Measurements from ENCODE around the gene SEMA3B.
"Not testable (repeated sequence)": the region's sequence is repeated elsewhere in the genome, so short reads cannot be mapped to it uniquely, and the experiment has no call there.

Gene SEMA3B

DNA sequence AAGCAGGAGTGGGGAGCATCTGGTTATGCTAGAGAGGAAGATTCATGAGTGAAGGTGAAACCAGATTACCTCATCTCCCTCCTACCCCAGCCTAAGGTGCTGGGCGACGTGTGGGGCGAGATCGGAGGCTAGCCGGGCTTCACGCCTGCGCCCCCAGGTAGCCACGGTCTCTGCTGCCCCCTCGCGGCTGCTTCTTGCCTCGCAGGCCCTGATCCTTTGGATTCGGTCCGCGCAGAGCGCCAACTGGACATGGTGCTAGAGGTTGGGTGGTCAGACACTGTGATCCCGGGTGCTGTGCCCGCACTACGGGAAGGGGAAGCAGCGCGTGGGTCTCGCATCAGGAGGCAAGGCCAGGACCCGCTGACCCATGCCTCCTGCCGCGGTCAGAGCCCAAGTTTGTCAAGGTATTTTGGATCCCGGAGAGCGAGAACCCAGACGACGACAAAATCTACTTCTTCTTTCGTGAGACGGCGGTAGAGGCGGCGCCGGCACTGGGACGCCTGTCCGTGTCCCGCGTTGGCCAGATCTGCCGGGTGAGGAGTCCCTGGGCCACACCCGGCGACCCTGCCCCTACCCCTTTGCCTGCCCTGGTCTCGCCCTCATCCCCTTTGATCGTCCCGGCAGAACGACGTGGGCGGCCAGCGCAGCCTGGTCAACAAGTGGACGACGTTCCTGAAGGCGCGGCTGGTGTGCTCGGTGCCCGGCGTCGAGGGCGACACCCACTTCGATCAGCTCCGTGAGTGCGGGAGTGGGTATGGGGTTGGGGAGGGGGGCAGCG, 4.2 kb downstream of the SEMA3B start:
- DNase-seq (ENCODE audit: low read depth) = peak; percentile 47

GRCh38 chr3:50273689-50274065, 4.7 kb downstream of the SEMA3B start:
- DNase-seq (ENCODE audit: low read depth) = no peak

GRCh38 chr3:50274371-50275104, 5.6 kb downstream of the SEMA3B start:
- DNase-seq (ENCODE audit: low read depth) = peak; percentile 48

- no peak for DNase-seq (ENCODE audit: low read depth)
Observed at GRCh38 chr3:50275141-50275995, 6.4 kb downstream of the SEMA3B start.

GRCh38 chr3:50275996-50276761, 7.2 kb downstream of the SEMA3B start:
- DNase-seq (ENCODE audit: low read depth) = no peak

- DNase-seq (ENCODE audit: low read depth) = no peak
Observed at GRCh38 chr3:50276762-50277101, 7.8 kb downstream of the SEMA3B start.

GRCh38 chr3:50278123-50278879, 9.4 kb downstream of the SEMA3B start:
- DNase-seq (ENCODE audit: low read depth) = no peak

DNA sequence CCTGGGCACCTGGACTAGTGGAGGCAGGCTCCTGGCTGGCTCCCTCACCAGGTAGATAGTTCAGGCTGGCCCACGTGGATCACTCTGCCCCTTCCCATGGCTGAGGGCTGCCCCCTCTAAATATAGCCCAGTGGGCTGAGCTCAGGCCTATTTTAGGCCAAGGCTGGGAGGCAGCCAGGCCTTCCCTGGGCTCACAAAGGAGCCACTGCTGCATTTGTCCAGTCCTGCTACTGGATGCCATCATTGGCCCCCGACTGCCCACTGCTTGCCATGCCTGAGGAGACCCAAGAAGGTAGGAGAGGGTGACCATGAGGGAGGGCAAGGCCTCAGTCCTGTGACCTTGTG, 9.9 kb downstream of the SEMA3B start, which contains the start of gene LSMEM2:
Gene LSMEM2, plus strand, starts transcription at position 208 of the 345 bp plus-strand sequence. Its CDS starts 27 bp downstream, at position 235.
- DNase-seq (ENCODE audit: low read depth) = no peak

DNA sequence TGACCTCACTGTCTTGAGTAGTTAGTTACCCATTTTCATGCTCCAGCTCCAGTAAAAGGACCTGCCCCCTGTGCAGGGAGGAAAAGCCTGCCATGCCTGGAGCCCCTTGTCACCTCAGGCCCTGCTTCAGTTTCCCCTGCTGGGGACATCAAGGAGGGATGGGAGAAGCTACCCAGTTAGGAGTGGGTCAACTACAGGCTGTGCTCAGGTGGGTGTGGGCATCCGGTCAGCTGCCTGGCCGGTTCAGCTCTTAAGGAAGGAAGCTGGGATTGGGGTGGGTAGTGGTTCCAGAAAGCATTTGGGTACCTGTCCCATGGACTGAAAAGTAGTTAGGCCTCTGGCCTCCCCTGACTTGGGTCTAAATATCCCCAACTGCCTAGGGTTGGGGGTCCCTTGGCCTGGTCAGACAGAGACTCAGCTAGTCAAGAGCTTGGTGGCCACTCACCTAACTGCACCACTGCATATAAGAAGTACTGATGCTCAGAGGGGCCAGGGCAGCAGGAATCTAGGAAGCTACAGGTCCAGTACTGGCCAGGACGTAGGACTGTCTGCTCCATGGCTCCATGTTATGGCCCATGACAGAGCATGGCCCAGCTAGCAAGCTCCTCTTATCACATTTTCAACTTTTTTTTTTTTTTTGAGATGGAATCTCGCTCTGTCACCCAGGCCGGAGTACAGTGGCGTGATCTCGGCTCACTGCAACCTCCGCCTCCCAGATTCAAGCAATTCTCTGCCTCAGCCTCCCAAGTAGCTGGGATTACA, 10.5 kb downstream of the SEMA3B start:
- no peak for DNase-seq (ENCODE audit: low read depth)

DNA sequence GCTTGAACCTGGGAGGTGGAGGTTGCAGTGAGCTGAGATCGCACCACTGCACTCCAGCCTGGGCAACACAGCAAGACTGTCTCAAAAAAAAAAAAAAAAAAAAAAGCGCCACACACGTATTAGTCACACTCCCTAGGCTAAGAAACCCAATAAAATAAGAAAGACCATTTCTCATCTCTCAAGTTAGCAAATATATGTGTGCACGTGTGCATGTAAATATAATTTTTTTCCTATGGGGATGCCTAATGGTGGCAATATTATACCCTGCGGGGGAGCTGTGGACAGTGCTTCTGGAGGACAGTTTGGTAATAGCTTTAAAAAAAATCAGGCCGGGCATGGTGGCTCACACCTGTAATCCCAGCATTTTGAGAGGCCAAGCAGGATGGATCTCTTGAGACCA, 15.2 kb downstream of the SEMA3B start:
- not testable (repeated sequence) for DNase-seq (ENCODE audit: low read depth)

DNA sequence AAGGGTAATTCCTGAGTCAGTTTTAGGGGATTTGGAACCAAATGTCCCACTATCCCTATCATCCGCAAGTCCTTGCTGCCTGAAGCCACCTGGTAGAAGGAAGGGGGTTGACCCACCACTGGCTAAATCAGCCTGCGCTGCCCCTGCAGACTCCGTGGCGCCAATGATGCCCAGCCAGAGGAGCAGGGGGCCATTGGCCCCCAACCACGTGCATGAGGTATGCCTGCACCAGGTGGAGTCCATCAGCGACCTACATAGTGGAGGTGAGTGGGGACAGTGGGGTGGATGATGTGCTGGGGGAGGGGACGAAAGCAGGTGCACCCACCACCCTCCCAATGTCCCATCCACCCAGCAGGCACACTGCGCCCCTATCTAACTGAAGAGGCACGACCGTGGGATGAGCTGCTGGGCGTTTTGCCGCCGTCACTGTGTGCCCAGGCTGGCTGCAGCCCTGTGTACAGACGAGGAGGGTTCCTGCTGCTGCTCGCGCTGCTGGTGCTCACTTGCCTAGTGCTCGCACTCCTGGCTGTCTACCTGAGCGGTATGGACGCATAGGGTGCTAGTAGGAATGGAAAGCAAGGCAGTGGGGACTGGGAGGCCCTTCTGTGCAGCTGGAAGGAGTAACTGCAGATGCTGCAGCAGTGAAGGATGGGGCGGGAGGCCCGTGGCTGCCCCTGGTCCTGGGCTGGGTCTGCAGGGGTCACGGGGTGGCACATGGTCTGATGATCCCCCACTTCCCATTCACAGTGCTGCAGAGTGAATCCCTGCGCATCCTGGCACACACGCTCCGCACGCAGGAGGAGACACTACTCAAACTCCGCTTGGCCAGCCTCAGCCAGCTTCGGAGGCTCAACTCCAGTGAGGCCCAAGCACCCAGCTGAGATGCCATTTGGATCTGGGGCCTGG, 17.6 kb downstream of the SEMA3B start:
- no peak for DNase-seq (ENCODE audit: low read depth)

- DNase-seq (ENCODE audit: low read depth) = no peak
Observed at GRCh38 chr3:50287262-50287661, 18.3 kb downstream of the SEMA3B start.

- no peak for DNase-seq (ENCODE audit: low read depth)
Observed at GRCh38 chr3:50288387-50289007, 19.6 kb downstream of the SEMA3B start.

DNA sequence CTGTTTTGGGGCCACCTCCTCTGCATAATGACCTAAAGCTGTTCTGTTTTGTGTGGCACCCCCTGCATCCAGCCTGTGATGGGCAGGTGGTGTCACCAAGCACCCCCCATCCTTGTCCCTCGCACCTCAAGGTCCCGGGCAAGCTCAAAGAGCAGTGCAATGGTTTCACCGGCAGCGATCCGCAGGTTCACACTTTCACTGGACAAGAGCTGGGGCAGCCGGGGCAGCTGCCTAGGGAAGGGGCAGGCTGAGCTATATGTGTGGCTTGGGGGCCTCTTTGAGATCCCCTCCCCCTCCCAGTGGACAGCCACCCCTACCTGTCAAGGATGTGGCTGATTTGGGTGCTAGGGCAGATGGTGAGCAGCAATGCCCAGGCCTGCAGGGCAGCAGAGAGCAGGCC, 20.2 kb downstream of the SEMA3B start:
- DNase-seq (ENCODE audit: low read depth) = no peak

GRCh38 chr3:50290161-50290641, 21.3 kb downstream of the SEMA3B start:
- no peak for DNase-seq (ENCODE audit: low read depth)

DNA sequence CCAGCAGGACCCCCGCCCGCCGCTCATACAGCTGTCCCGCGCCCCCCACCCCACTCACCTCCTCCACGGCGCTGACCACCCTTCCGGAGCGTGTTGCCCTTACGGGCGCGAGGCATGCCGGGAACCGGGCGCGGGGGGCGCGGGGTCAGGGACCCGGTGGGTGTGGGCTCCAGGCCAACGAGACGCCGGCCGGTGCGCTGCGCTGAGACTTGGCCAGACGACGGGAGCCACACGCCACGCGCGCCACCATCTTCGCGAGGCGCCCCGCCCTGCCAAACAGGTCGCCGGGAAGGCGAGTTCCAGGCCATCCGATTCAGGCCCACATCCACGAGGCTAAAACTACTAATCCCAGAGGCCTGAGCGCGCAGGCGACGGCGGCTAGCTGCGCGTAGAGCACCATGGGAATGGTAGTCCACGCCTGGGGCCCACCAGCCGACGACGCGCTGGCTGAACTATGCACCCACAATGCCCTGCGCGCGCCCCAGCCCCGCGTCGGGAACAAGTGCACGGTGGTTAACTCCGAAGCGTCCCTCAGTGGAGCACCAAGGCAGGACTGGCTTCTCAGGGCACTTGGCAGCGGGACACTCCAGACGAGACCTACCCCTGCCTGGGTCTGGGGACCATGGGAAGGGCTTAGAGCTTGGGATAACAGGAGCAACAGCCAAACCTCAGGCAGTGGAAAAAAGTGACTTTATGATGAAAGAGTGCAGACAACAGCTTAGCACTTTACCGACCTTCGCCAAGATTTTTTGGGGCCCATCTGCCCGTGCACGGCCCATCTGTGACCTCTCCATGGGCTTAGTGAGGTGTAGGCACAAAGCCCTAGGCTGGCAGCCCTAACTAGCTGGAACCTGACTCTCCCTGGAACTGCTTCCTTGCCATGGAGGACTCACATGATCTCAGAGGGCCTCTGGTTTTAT, 23.5 kb downstream of the SEMA3B start, which contains the start of gene IFRD2:
Gene IFRD2, minus strand, starts transcription at position 271 of the 920 bp plus-strand sequence. Its CDS starts 155 bp downstream, at position 116.
- DNase-seq (ENCODE audit: low read depth) = peak; percentile 98

- no peak for DNase-seq (ENCODE audit: low read depth)
Observed at GRCh38 chr3:50293079-50293801, 24.3 kb downstream of the SEMA3B start.

Measured in iris pigment epithelial cell (primary cell).